IMR-90 (cell line): ENCODE data around the gene TIRAP. TPM values are rescaled to one million over a fixed set of nuclear protein-coding genes. Genes with fewer than 3 reads are reported as not detected.
"Not testable (repeated sequence)": the region's sequence is repeated elsewhere in the genome, so short reads cannot be mapped to it uniquely, and the experiment has no call there.

Experiments
- ATAC-seq: fragments of 200-7000 bp; cut with Tn5 transposase; 2 replicates; pipeline ENCODE4 v1.9.1; 2020; ENCODE audit warnings: low read depth, mild to moderate bottlenecking, moderate library complexity
- BruUV-seq: library from RNA; stranded (reverse); fragments of 400-500 nt; replicated peaks from 2 replicates; lab custom pipeline; 2021; lab: Mats Ljungman, UMichigan
- CTCF ChIA-PET: fragments of 300-600 bp; formaldehyde crosslinking; extraction: SDS; loops from one replicate; lab custom pipeline; 2021; ENCODE audit warnings: antibody characterized with exemption; lab: Yijun Ruan, JAX
- POLR2A ChIA-PET: fragments of 300-600 bp; sonication (Branson Sonifier 250); formaldehyde crosslinking; loops from one replicate; lab custom pipeline; 2022; ENCODE audit warnings: antibody characterized with exemption; ENCODE audit not compliant: unreplicated experiment; lab: Charles Lee
- DNase-seq: peaks from one replicate; pipeline ENCODE4 v3.0.0; 2013
- H2AFZ ChIP-seq: replicated peaks from 2 replicates; pipeline ENCODE3; 2013; ENCODE audit warnings: low read length, mild to moderate bottlenecking; ENCODE audit not compliant: poor library complexity
- H2AK5ac ChIP-seq: 2 replicates; pipeline ENCODE4 v1.6.1; 2013; ENCODE audit warnings: low read depth, low read length, inconsistent platforms
- H2AK9ac ChIP-seq: replicated peaks from 2 replicates; pipeline ENCODE3; 2013; ENCODE audit warnings: mild to moderate bottlenecking, low read depth, low read length, moderate library complexity; ENCODE audit not compliant: poor library complexity
- H2BK120ac ChIP-seq: 2 replicates; pipeline ENCODE4 v1.6.1; 2013; ENCODE audit warnings: low read depth, low read length, inconsistent platforms
- H2BK15ac ChIP-seq: 3 replicates; pipeline ENCODE4 v1.6.1; 2013; ENCODE audit warnings: low read depth, low read length, inconsistent platforms
- H2BK20ac ChIP-seq: 2 replicates; pipeline ENCODE4 v1.6.1; 2013; ENCODE audit warnings: low read depth, mild to moderate bottlenecking, inconsistent platforms, low read length, moderate library complexity
- H2BK5ac ChIP-seq: 2 replicates; pipeline ENCODE4 v1.6.1; 2013; ENCODE audit warnings: mild to moderate bottlenecking, low read depth, low read length, inconsistent platforms; ENCODE audit not compliant: poor library complexity, severe bottlenecking
- H3K14ac ChIP-seq: replicated peaks from 2 replicates; pipeline ENCODE4 v1.6.1; 2013; ENCODE audit warnings: low read depth, low read length, inconsistent platforms
- H3K18ac ChIP-seq: 2 replicates; pipeline ENCODE4 v1.6.1; 2013; ENCODE audit warnings: low read depth, low read length, control low read depth
- H3K23ac ChIP-seq: 2 replicates; pipeline ENCODE4 v1.6.1; 2013; ENCODE audit warnings: low read depth, low read length, inconsistent platforms
- H3K27ac ChIP-seq: 2 replicates; pipeline ENCODE4 v1.5.1; 2013; ENCODE audit warnings: mild to moderate bottlenecking, control low read depth, low read length; ENCODE audit not compliant: insufficient read depth
- H3K27me3 ChIP-seq: 2 replicates; pipeline ENCODE4 v1.6.1; 2013; ENCODE audit warnings: low read length; ENCODE audit not compliant: control insufficient read depth, insufficient read depth
- H3K36me3 ChIP-seq: 2 replicates; pipeline ENCODE4 v1.6.1; 2013; ENCODE audit warnings: low read length, mixed read lengths; ENCODE audit not compliant: control insufficient read depth, insufficient read depth
- H3K4ac ChIP-seq: 2 replicates; pipeline ENCODE4 v1.6.1; 2013; ENCODE audit warnings: low read depth, low read length, inconsistent platforms
- H3K4me1 ChIP-seq: 2 replicates; pipeline ENCODE4 v1.6.1; 2013; ENCODE audit warnings: low read length, mixed read lengths; ENCODE audit not compliant: control insufficient read depth, insufficient read depth
- H3K4me2 ChIP-seq: 2 replicates; pipeline ENCODE4 v1.6.1; 2013; ENCODE audit warnings: low read depth, mild to moderate bottlenecking, control low read depth, low read length, moderate library complexity
- H3K4me3 ChIP-seq: 2 replicates; pipeline ENCODE4 v1.5.1; 2013; ENCODE audit warnings: low read depth, mild to moderate bottlenecking, control low read depth, low read length, moderate library complexity; ENCODE audit not compliant: insufficient read depth
- H3K56ac ChIP-seq: 2 replicates; pipeline ENCODE4 v1.6.1; 2013; ENCODE audit warnings: low read length, inconsistent platforms; ENCODE audit not compliant: insufficient read depth; ENCODE audit errors: extremely low read depth
- H3K79me1 ChIP-seq, 2 experiments: 2 replicates each; pipeline ENCODE4 v1.6.1; 2013; ENCODE audit warnings: low read length in 2 of 2, inconsistent platforms in 1 of 2, low read depth in 1 of 2
- H3K9ac ChIP-seq: 2 replicates; pipeline ENCODE4 v1.6.1; 2013; ENCODE audit warnings: low read depth, low read length, control low read depth
- H3K9me1 ChIP-seq: 2 replicates; pipeline ENCODE4 v1.6.1; 2013; ENCODE audit warnings: low read length, inconsistent platforms; ENCODE audit not compliant: insufficient read depth
- H3K9me3 ChIP-seq: 2 replicates; pipeline ENCODE4 v1.6.1; 2013; ENCODE audit warnings: low read length; ENCODE audit not compliant: control insufficient read depth, insufficient read depth
- H4K20me1 ChIP-seq: 2 replicates; pipeline ENCODE4 v1.6.1; 2013; ENCODE audit warnings: low read length, inconsistent platforms; ENCODE audit not compliant: insufficient read depth
- H4K5ac ChIP-seq: 2 replicates; pipeline ENCODE4 v1.6.1; 2013; ENCODE audit warnings: mild to moderate bottlenecking, low read depth, low read length, control low read depth
- H4K8ac ChIP-seq, 2 experiments: 2 replicates each; pipeline ENCODE4 v1.6.1; 2013; ENCODE audit warnings: low read depth in 2 of 2, low read length in 2 of 2, control low read depth in 1 of 2, inconsistent platforms in 1 of 2
- H4K91ac ChIP-seq: 2 replicates; pipeline ENCODE4 v1.6.1; 2013; ENCODE audit warnings: low read depth, low read length, inconsistent platforms; ENCODE audit not compliant: insufficient read depth
- RFX5 ChIP-seq: IDR thresholded peaks from 2 replicates; pipeline ENCODE4 v1.8.0; 2012; ENCODE audit warnings: low read depth, mild to moderate bottlenecking, low read length, moderate library complexity
- SMC3 ChIP-seq: fragments of 150-350 bp; IDR thresholded peaks from 2 replicates; pipeline ENCODE4 v1.6.1; 2016; ENCODE audit warnings: low read depth, mild to moderate bottlenecking, antibody characterized with exemption, low read length, moderate library complexity
- WGBS, 2 experiments: methylation state at CpG; one replicate each; pipeline versions ENCODE4 v1.1.5 to v1.1.7; 2013; ENCODE audit warnings: missing lambda C conversion rate in 2 of 2; ENCODE audit not compliant: insufficient read length in 1 of 2; ENCODE audit errors: extremely low coverage in 2 of 2; 5-methylcytosine and 5-hydroxymethylcytosine counted together
- dilution Hi-C: fragments of 300-500 bp; cut with HindIII; formaldehyde crosslinking; loops from one replicate; pipeline ENCODE4 v1.14.3; 2018; ENCODE audit warnings: low sequenced_read_pairs; ENCODE audit not compliant: unreplicated experiment
- in situ Hi-C: fragments of 300-500 bp; cut with MboI; formaldehyde crosslinking; loops from 3 replicates; pipeline ENCODE4 v1.14.3; 2019; ENCODE audit warnings: low sequenced_read_pairs, inconsistent platforms, mixed read lengths
- intact Hi-C: fragments of 100-400 bp; cut with micrococcal nuclease; formaldehyde crosslinking; loops from 2 replicates; pipeline ENCODE4 v1.10.0; 2022
- polyA plus RNA-seq, 3 experiments: library from polyadenylated mRNA; depleted of rRNA; stranded (reverse); fragments of >200 nt; gene quantifications; 2 replicates each; pipeline ENCODE4 v1.2.3, GENCODE V29; 2012; ENCODE audit warnings: low replicate concordance in 1 of 3
- total RNA-seq: library from RNA; depleted of rRNA; stranded (reverse); fragments of >200 nt; gene quantifications from 2 replicates; pipeline ENCODE4 v1.2.3, GENCODE V29; 2012

The TIRAP gene
- total and polyA plus RNA-seq, 2 of the 4 experiments (the other 2 are of a cell fraction) = 3.0 to 7.4 TPM

GRCh38 chr11:126308271-126308671 lies 25.4 kb downstream of the TIRAP start:
- DNase-seq = no peak
- no TSS peak for BruUV-seq
- CTCF ChIA-PET = interaction anchor here (0.7 kb wide), 1 partner anchor 176 kb away, joined by 4 read pairs; no protein-coding TSS in a partner anchor

GRCh38 chr11:126308771-126309170 lies 25.9 kb downstream of the TIRAP start:
- H2AFZ ChIP-seq, H3K9me1 ChIP-seq, ATAC-seq, H2BK20ac ChIP-seq, H3K9me3 ChIP-seq, H3K56ac ChIP-seq, H3K18ac ChIP-seq, H4K91ac ChIP-seq, dilution Hi-C loops, H2BK5ac ChIP-seq, H3K4me3 ChIP-seq, H2BK120ac ChIP-seq, BruUV-seq, H3K23ac ChIP-seq, H4K8ac ChIP-seq, DNase-seq, H2BK15ac ChIP-seq, H3K4me1 ChIP-seq, H3K36me3 ChIP-seq, POLR2A ChIA-PET, H4K20me1 ChIP-seq, H3K4ac ChIP-seq, H2AK9ac ChIP-seq, H3K14ac ChIP-seq, H3K4me2 ChIP-seq, H3K27ac ChIP-seq, H4K5ac ChIP-seq, H2AK5ac ChIP-seq, H3K27me3 ChIP-seq, H3K9ac ChIP-seq: not testable (repeated sequence)
- in situ Hi-C loops (loop anchor here (10.0 to 25.0 kb wide), 4 partner anchors 296 to 1029 kb away; no protein-coding TSS in a partner anchor), intact Hi-C loops (loop anchor here (10.0 kb wide), 1 partner anchor 1726 kb away; no protein-coding TSS in a partner anchor)
- peaks cover 7 to 12% of the 10 kb centered on the region in 2 experiments for H3K79me1 ChIP-seq
- WGBS, 2 experiments = 100% methylated on average over 1 of the region's 4 CpGs; no CpG with 5 or more reads in 1 of the 2 experiments
- CTCF ChIA-PET = interaction anchor here (3.4 kb wide), 1 partner anchor 171 kb away, joined by 35 read pairs; no protein-coding TSS in a partner anchor

More at GRCh38 chr11:126308271-126308671, 25.4 kb downstream of the TIRAP start:
- Histone ChIP-seq H3K18ac (no peak overlapping the region), H3K56ac (no peak overlapping the region), H2AK5ac (no peak overlapping the region), H3K27me3 (no peaks in the 10 kb centered on the region), H2BK15ac (no peak overlapping the region), H3K79me1 (peaks cover 8 to 17% of the 10 kb centered on the region in 2 experiments), H3K9me1 (no peaks in the 10 kb centered on the region), H3K4me1 (peaks cover 5% of the 10 kb centered on the region; the same call in 1 of the 2 replicates), H3K9me3 (no peaks in the 10 kb centered on the region), H3K4me2 (no peak overlapping the region), H2AK9ac (no peak overlapping the region), H4K8ac (no peak overlapping the region), H4K20me1 (peaks cover 3% of the 10 kb centered on the region; the same call in 1 of the 2 replicates), H3K4me3 (no peak overlapping the region), H3K9ac (no peak overlapping the region), H3K4ac (no peak overlapping the region), H3K36me3 (peaks cover 4% of the 10 kb centered on the region; the same call in 1 of the 2 replicates), H3K27ac (no peak overlapping the region), H2BK120ac (no peak overlapping the region), H2BK5ac (no peak overlapping the region), H4K5ac (no peak overlapping the region), H2AFZ (no peak overlapping the region), H3K14ac (no peak overlapping the region), H2BK20ac (no peak overlapping the region), H3K23ac (0 out of 2 replicates have a peak overlapping the region, but pooled peaks have one; percentile 8), H4K91ac (no peak overlapping the region)
- WGBS, 2 experiments = no CpG with 5 or more reads among the region's 4 CpGs
- dilution Hi-C loops = no loop called here
- no peak for TF ChIP-seq SMC3
- TF ChIP-seq RFX5 = no peak
- POLR2A ChIA-PET = no interaction called here
- in situ Hi-C loops = loop anchor here (10.0 to 25.0 kb wide), 4 partner anchors 297 to 1029 kb away; no protein-coding TSS in a partner anchor
- no peak for ATAC-seq
- intact Hi-C loops = loop anchor here (10.0 kb wide), 1 partner anchor 1727 kb away; no protein-coding TSS in a partner anchor
